Fibroblast of upper back skin (primary cell): Measurements from ENCODE around the gene PHYKPL.
A peak's percentile ranks its signal among the peaks of the same experiment; 100 is the strongest.
"Not testable (repeated sequence)": the region's sequence is repeated elsewhere in the genome, so short reads cannot be mapped to it uniquely, and the experiment has no call there.

Experiments used
- DNase-seq: peaks from one replicate; pipeline ENCODE4 v3.0.0-alpha.2; 2013

PHYKPL gene

GRCh38 chr5:178238711-178239592, 6.3 kb upstream of the PHYKPL start:
- no peak for DNase-seq

DNA sequence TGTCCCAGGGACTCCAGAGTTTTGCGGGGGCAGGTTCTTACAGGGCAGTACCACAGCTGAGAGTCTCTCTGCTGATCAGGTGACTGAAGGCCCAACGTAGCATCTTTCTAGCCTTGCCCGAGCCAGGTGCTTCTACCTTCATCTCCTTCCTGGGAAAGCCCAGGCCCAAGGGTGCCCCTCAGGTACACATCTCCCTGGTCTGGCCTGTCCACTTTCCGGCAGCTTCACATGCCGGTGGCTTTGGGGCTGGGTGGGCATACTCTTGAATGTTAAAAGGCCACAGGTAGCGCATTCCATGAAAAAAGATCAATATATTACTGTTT, 5.7 kb upstream of the PHYKPL start:
- DNase-seq, result no peak

- DNase-seq, result no peak
Measured at GRCh38 chr5:178237431-178238312, 5.1 kb upstream of the PHYKPL start.

GRCh38 chr5:178236679-178237078, 4.1 kb upstream of the PHYKPL start:
- DNase-seq, result no peak

- DNase-seq, result no peak
Measured at GRCh38 chr5:178236126-178236525, 3.5 kb upstream of the PHYKPL start.

GRCh38 chr5:178235588-178235974, 3.0 kb upstream of the PHYKPL start:
- no peak for DNase-seq

GRCh38 chr5:178234750-178235587, 2.4 kb upstream of the PHYKPL start:
- DNase-seq, result peak; percentile 57

GRCh38 chr5:178234121-178234749, 1.6 kb upstream of the PHYKPL start:
- DNase-seq, result no peak

DNA sequence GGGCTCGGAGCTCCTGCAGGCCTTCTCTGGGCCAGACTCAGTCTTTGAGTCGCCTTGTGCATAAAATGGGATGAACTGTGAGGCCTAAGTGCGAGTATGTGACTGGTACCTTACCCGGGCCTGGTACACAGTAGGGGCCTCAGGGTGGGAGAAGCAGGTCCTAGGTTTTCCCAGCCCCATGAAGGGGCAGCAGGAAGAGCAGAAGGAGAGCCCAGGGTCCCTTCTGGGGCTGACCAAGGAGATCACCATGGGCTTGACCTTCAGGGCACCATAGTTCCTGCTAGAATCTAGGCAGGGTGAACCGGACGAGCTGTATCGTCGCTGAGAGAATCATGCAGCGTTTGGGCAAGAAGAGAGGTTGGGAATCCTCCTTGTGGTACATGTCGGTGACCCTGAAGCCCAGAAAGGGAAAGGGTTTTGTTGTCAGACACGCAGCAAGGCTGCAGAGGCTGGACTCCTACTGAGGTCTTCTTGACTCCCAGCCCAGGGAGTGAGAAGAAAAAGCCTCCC, 373 bp upstream of the PHYKPL start:
- DNase-seq, result no peak

DNA sequence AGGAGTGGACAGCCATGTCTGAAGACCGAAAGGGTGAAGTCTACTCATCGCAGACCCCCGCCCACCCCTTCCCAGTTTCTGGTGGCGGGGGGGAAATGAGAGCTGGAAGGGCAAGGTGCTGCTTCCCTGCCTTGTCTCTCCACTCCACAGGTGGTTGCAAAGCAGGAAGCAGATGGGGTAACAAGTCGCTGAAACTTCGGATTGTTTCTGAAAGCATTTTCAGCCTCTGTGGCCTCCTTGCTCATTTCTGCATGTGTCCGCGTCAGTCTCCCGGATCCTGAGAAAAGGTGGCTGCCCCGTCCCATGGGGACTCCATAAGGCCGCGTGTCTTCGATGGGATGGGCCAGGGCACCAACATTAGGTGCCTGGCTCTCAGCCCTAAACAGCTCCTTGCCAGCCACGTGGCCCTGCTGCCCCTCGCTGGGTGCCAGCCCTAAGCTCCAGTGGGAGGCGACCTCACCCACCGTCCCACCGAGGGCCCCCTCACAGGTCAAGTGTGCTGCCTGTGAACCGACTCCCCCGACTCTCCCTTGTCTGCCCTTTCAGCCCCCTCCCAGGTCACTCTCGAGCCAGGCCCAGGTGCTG, 971 bp downstream of the PHYKPL start:
- DNase-seq, result no peak

DNA sequence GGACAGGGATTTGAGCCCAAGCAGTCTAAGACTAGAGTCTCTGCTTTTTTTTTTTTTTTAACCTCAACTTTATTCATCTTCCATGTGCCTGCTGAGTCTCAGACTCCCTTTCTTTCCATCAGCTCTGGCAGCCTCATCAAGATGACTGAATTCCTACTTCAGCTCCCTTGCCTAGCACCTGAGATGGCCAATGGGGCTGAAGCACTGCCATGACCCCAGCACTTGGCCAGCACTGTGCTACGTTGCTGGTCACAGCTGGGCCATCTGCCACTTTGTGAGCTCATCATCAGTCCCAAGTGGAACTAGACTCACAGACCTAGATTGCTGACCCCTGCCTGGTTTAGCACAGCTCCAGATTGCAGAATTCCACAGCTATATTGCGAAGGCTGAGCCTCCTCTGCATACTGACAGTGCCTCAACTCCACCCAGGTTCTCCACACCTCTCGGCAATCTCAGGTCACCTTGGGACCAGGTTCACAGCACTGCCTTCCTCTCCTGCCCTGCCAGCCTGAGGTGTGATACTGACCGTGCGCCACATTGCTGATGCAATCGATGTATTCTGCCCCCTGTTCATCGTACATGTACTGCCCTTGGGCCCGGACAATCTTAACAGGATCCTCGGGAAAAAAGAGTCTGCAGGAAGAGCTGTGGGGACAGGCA, 1.6 kb downstream of the PHYKPL start:
- peak; percentile 17 for DNase-seq

GRCh38 chr5:178229861-178230260, 2.7 kb downstream of the PHYKPL start:
- no peak for DNase-seq

DNA sequence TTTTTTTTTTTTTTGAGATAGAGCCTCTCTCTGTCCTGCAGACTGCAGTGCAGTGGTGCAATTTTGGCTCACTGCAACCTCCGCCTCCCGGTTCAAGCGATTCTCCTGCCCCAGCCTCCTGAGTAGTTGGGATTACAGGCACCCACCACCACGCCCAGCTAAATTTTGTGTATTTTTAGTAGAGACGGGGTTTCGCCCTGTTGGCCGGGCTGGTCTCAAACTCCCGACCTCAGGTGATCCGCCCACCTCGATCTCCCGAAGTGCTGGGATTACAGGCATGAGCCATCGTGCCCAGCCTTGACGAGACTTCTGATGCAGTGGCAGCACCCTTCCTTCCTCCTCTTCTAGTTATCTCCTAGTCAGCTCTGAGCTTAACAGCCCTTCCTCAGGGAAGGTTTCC, 3.5 kb downstream of the PHYKPL start:
- not testable (repeated sequence) for DNase-seq

GRCh38 chr5:178228609-178229008, 4.0 kb downstream of the PHYKPL start:
- DNase-seq, result no peak

DNA sequence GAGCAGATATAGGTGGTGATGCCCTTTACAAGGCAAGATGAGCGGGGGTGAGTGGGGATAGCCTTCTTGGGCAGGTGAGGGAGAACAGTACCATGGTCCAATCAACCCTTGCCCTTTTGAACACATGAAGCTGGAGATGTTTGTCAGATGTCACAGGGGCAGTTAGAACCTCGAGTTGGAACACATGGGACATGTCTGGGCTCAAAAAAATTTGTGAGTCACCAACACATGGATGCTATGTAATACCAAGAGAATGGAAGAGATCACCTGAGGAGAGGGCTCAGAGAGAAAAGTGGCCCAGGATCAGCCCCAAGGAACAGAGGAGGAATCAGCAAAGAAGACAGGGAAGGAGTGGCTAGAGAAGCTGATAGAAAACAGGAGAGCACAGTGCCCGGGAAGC, 4.7 kb downstream of the PHYKPL start:
- DNase-seq, result no peak

- DNase-seq, result no peak
Measured at GRCh38 chr5:178227138-178227659, 5.4 kb downstream of the PHYKPL start.

- no peak for DNase-seq
Measured at GRCh38 chr5:178225174-178225573, 7.4 kb downstream of the PHYKPL start.

DNA sequence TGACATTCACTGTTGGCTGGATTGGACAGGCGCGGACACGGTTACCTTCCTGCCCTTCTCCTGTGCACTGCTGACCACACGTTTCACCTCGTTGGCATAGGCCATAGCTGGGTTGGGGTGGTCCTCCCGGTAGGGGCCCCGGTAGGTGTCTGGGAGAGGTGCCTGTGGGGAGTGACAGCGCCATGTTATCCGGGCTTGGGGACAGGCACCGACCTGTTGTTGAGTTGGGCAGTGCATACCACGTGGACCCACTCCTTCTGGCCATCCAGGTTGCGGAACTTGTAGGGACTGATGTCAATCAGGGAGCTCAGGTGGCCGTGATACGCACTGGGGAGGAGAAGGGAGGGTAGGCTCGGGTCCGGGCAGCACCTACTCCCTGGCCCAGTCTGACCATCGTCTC, 8.2 kb downstream of the PHYKPL start:
- no peak for DNase-seq

- DNase-seq, result no peak
Measured at GRCh38 chr5:178223828-178224335, 8.7 kb downstream of the PHYKPL start.

DNA sequence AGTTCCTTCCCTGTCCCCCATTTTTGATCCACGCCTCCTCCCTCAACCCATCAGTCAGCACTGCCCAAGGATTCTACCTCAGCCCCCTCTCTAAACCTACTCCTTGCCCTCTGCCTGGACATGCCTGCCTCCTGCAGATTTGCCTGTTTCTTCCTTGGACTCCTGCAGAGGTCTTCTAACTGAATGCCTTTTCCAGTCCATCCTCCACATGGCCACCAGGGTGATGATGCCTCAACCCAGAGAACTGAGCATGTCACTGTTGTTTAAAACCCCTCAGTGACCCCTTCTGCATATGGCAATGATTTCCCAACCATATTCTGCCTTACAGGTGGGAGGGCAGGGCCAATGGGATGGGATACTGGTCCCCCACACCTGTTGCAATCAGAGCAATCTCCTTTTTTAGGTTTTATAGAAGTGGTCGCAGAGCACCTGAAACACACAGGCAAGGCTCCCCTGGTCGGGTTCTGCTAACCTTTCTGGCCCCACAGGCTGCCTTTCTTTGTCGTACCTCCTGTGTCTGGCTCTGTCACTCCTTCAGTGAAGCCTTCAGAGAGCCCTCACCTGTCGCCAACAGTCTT, 9.3 kb downstream of the PHYKPL start:
- no peak for DNase-seq

- DNase-seq, result no peak
Measured at GRCh38 chr5:178222292-178222691, 10.3 kb downstream of the PHYKPL start.
